Adrenal gland (tissue), 12 donors: ENCODE data around the gene PGAP2. TPM values are rescaled to one million over a fixed set of nuclear protein-coding genes. Genes with fewer than 3 reads are reported as not detected.

Source experiments
- DNase-seq, 7 donors: peaks; one replicate each; pipeline ENCODE4 v3.0.0-alpha.2; 2019 to 2020
- H3K27ac ChIP-seq, 5 donors: fragments of 200-600 bp; sonication (generic) in 4 of 5; 1 replicate in 3 of 5; 2 replicates in 2 of 5; pipeline versions ENCODE4 v1.5.1 to v1.8.0; 2016 to 2020; ENCODE audit warnings: mild to moderate bottlenecking in 1 of 5
- H3K27me3 ChIP-seq: fragments of 200-600 bp; 2 replicates; pipeline ENCODE4 v1.8.0; 2021
- H3K36me3 ChIP-seq, 2 donors: fragments of 200-600 bp; replicated peaks in 1 of 2; 1 replicate in 1 of 2; 2 replicates in 1 of 2; pipeline versions ENCODE4 v1.5.1 to v1.8.0; 2018 to 2022
- H3K4me1 ChIP-seq, 2 donors: fragments of 200-600 bp; replicated peaks in 1 of 2; 1 replicate in 1 of 2; 2 replicates in 1 of 2; pipeline versions ENCODE4 v1.5.1 to v1.8.0; 2018 to 2021
- H3K4me3 ChIP-seq, 4 donors: fragments of 200-600 bp; sonication (generic) in 3 of 4; one replicate each; pipeline ENCODE4 v1.5.1; 2016 to 2018
- H3K9me3 ChIP-seq, 3 donors: fragments of 200-600 bp; sonication (generic) in 1 of 3; replicated peaks in 1 of 3; 1 replicate in 2 of 3; 2 replicates in 1 of 3; pipeline versions ENCODE4 v1.5.1 to v1.8.0; 2016 to 2021
- POLR2A ChIP-seq, 2 donors: fragments of 450-650 bp; IDR thresholded peaks; one replicate each; pipeline ENCODE4 v1.6.1; 2017; ENCODE audit warnings: antibody characterized with exemption in 2 of 2, mild to moderate bottlenecking in 2 of 2, moderate library complexity in 1 of 2
- WGBS, 4 donors: extraction: QIAGEN DNeasy Blood & Tissue Kit in 2 of 4; methylation state at CpG; one replicate each; pipeline versions ENCODE4 v1.1.5 to v1.1.7; 2013 to 2017; 5-methylcytosine and 5-hydroxymethylcytosine counted together
- intact Hi-C, 2 donors: fragments of 100-400 bp; cut with DNase I; formaldehyde crosslinking; loops; one replicate each; pipeline versions ENCODE4 v1.14.1 to v1.15.0; 2022 to 2023
- polyA plus RNA-seq, 3 donors: library from polyadenylated mRNA; stranded (reverse); fragments of 200-250 nt in 2 of 3; fragments of 350-450 nt in 1 of 3; fragmentation: Illumina TruSeq in 1 of 3; extraction: RNeasy Lipid Tissue Mini Kit (QIAGEN cat#74804) in 1 of 3; gene quantifications; one replicate each; pipeline ENCODE4 v1.2.3, GENCODE V29; 2013 to 2014
- total RNA-seq, 9 donors: library from RNA; depleted of rRNA in 4 of 9; stranded (reverse); fragments of >200 nt in 4 of 9; fragments of 120-200 nt in 1 of 9; fragmentation: NEBNext Ultra II Directional in 1 of 9; extraction: Animal tissue kit (Norgen Biotek cat#: 25700) in 1 of 9; gene quantifications; one replicate each; pipeline versions ENCODE4 v1.1.0 to v1.2.4, GENCODE V29; 2013 to 2023
- TF ChIP-seq, protein P1 (sequence below), 6 experiments: fragments of 450-650 bp in 4 of 6; fragments of 200-600 bp in 2 of 6; sonication (generic) in 1 of 6; IDR thresholded peaks; 1 replicate in 5 of 6; 2 replicates in 1 of 6; pipeline versions ENCODE4 v1.5.1 to v1.8.0; 2016 to 2021; ENCODE audit warnings: antibody characterized with exemption in 6 of 6, mild to moderate bottlenecking in 2 of 6, moderate library complexity in 1 of 6
- donor health status: healthy with polysubstance abuse.
- donor health status: Bipolar disorder and iron deficiency.
- donor health status: DM: yes; HTN: yes; CAD: no.
- donor health status: DM: no; HTN: no; CAD: no.
- donor health status: DM: no; HTN: no; CAD: no.
- donor health status: DM: yes; HTN: yes; CAD: no.

PGAP2 gene
- total and polyA plus RNA-seq, 12 donors, result 4.6 to 44.0 (median 19.9) TPM

GRCh38 chr11:3773180-3773579 lies 35.2 kb upstream of the PGAP2 start:
- peak in 1 of 7 donors; percentile 23 for DNase-seq
- Histone ChIP-seq H3K27me3 (no peaks in the 10 kb centered on the region), H3K9me3 (no peaks in the 10 kb centered on the region), H3K4me1 (no peaks in the 10 kb centered on the region), H3K36me3 (peaks cover 0 to 100% of the 10 kb centered on the region in 2 donors), H3K4me3 (no peak overlapping the region), H3K27ac (no peak overlapping the region)
- TF ChIP-seq POLR2A (IDR thresholded peaks at IDR 0.05), result no peak
- TF ChIP-seq, protein P1, sequence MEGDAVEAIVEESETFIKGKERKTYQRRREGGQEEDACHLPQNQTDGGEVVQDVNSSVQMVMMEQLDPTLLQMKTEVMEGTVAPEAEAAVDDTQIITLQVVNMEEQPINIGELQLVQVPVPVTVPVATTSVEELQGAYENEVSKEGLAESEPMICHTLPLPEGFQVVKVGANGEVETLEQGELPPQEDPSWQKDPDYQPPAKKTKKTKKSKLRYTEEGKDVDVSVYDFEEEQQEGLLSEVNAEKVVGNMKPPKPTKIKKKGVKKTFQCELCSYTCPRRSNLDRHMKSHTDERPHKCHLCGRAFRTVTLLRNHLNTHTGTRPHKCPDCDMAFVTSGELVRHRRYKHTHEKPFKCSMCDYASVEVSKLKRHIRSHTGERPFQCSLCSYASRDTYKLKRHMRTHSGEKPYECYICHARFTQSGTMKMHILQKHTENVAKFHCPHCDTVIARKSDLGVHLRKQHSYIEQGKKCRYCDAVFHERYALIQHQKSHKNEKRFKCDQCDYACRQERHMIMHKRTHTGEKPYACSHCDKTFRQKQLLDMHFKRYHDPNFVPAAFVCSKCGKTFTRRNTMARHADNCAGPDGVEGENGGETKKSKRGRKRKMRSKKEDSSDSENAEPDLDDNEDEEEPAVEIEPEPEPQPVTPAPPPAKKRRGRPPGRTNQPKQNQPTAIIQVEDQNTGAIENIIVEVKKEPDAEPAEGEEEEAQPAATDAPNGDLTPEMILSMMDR (IDR thresholded peaks at IDR 0.05), result no peak
- WGBS, 4 donors, result 91 to 100% (median 92%) methylated on average over 4 of the region's 4 CpGs
- intact Hi-C loops, result no loop called here

GRCh38 chr11:3775736-3776406 lies 32.5 kb upstream of the PGAP2 start:
- TF ChIP-seq, protein P1 (IDR thresholded peaks at IDR 0.05), result no peak
- TF ChIP-seq POLR2A (IDR thresholded peaks at IDR 0.05), result no peak
- peaks cover 0 to 97% of the 10 kb centered on the region in 2 donors for H3K36me3 ChIP-seq
- H3K9me3 ChIP-seq, result no peaks in the 10 kb centered on the region
- peak in 1 of 7 donors; percentile 29 for DNase-seq
- intact Hi-C loops, result no loop called here
- peaks cover 0 to 1% of the 10 kb centered on the region in 2 donors for H3K4me1 ChIP-seq
- no peak overlapping the region for H3K27ac ChIP-seq
- no peak overlapping the region for H3K4me3 ChIP-seq
- H3K27me3 ChIP-seq, result no peaks in the 10 kb centered on the region
- 84 to 93% (median 89%) methylated on average over 7 of the region's 7 CpGs for WGBS, 4 donors

GRCh38 chr11:3781423-3781822 lies 26.9 kb upstream of the PGAP2 start:
- TF ChIP-seq POLR2A (IDR thresholded peaks at IDR 0.05), result no peak
- TF ChIP-seq, protein P1 (IDR thresholded peaks at IDR 0.05), result no peak
- DNase-seq, result no peak
- no peak overlapping the region for H3K27ac ChIP-seq
- H3K27me3 ChIP-seq, result no peaks in the 10 kb centered on the region
- H3K4me1 ChIP-seq, result peaks cover 0 to 18% of the 10 kb centered on the region in 2 donors
- no peaks in the 10 kb centered on the region for H3K9me3 ChIP-seq
- H3K36me3 ChIP-seq, result peaks cover 0 to 42% of the 10 kb centered on the region in 2 donors
- WGBS, 4 donors, result 10 to 15% (median 13%) methylated on average over 2 of the region's 2 CpGs
- intact Hi-C loops, result no loop called here
- H3K4me3 ChIP-seq, result no peak overlapping the region

DNA sequence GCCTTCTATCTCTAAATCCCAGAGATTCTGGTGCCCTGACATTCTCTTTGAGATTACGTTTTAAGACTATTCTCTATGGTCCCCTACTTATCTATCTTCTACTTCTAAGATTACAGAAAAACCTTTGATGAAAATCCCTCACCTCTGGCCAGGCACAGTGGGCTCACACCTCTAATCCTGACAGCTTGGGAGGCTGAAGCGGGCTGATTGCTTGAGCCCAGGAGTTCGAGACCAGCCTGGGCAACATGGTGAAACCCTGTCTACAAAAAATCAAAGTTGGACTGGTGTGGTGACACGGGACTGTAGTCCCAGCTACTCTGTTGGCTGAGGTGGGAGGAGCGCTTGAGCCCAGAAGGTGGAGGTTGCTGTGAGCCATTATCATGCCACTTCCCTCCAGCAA lies 25.4 kb upstream of the PGAP2 start:
- Histone ChIP-seq H3K4me1 (peaks cover 0 to 33% of the 10 kb centered on the region in 2 donors), H3K36me3 (peaks cover 0 to 27% of the 10 kb centered on the region in 2 donors), H3K27ac (no peak overlapping the region), H3K27me3 (no peaks in the 10 kb centered on the region), H3K4me3 (no peak overlapping the region), H3K9me3 (no peaks in the 10 kb centered on the region)
- intact Hi-C loops, result no loop called here
- TF ChIP-seq, protein P1 (IDR thresholded peaks at IDR 0.05), result no peak
- no peak for TF ChIP-seq POLR2A (IDR thresholded peaks at IDR 0.05)
- WGBS, 4 donors, result 93 to 96% (median 94%) methylated on average over 5 of the region's 5 CpGs
- DNase-seq, result peak in 1 of 7 donors; percentile 36
